H1 (cell line): ENCODE results near the gene RAB1B. TPM values are rescaled to one million over a fixed set of nuclear protein-coding genes. Genes with fewer than 3 reads are reported as not detected.

Experiments
- PHF8 ChIP-seq: fragments of 200-600 bp; sonication (generic); conservative IDR thresholded peaks from 2 replicates; pipeline ENCODE4 v1.7.1; 2012; ENCODE audit warnings: low read depth, mild to moderate bottlenecking, inconsistent platforms, low read length, moderate library complexity
- polyA plus RNA-seq, 7 experiments: library from polyadenylated mRNA; depleted of rRNA in 3 of 7; stranded (reverse) in 5 of 7; unstranded in 2 of 7; fragments of >200 nt in 5 of 7; fragments of 200-250 nt in 2 of 7; gene quantifications; 1 replicate in 5 of 7; 2 replicates in 1 of 7; 4 replicates in 1 of 7; pipeline versions ENCODE4 v1.2.1 to v1.2.3, GENCODE V29; 2011 to 2013; ENCODE audit warnings: missing spikeins in 2 of 7, mixed read lengths in 2 of 7
- total RNA-seq: library from RNA; stranded (reverse); fragmentation: NEBNext Ultra II Directional; extraction: Animal tissue kit (Norgen Biotek cat#: 25700); gene quantifications from 2 replicates; pipeline ENCODE4 v1.2.1, GENCODE V29; 2021

Gene RAB1B
- total and polyA plus RNA-seq, 2 of the 8 experiments (the other 6 are each of a cell fraction or from before 2014, with no cell fraction given), result 100 to 217 TPM

DNA sequence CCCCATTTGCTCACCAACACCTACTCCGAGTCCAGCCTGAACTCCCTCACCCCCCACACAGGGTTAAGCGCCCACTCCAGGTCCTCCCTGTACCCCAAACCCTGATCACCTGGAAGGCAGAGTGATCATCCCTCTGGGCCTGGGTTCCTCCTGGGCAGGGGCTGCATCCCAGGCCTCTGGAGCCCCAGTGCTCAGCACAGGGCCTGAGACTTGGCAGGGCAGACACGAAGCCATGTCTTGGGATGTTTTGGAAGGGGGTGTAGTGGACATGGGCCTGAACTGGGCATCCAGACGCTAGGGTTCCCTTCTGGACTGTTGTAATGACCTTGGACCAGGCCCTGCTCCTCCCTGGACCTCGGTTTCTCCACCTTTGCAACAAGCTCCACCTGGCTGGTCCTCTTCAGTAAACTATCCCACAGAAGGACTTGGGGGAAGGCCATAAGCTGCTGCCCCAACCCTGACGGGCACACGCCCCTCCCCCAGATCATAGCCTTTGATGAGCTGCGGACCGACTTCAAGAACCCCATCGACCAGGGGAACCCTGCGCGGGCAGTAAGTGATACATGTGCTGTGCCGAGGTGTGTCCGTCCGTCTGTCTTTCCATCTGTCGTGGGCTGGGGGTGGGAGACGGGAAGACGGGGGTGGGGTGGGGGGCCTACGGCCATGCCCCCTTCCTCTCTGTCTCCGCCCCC is 13.5 kb downstream of the RAB1B start (continued):
- TF ChIP-seq PHF8, result no peak
